Panc1 (cell line): Measurements from ENCODE around the gene ATE1. TPM values are rescaled to one million over a fixed set of nuclear protein-coding genes. Genes with fewer than 3 reads are reported as not detected.
"Not testable (repeated sequence)": the region's sequence is repeated elsewhere in the genome, so short reads cannot be mapped to it uniquely, and the experiment has no call there.

Source experiments
- ATAC-seq: fragments of 200-7000 bp; cut with Tn5 transposase; 2 replicates; pipeline ENCODE4 v1.9.1; 2020; ENCODE audit warnings: mild to moderate bottlenecking, moderate library complexity
- BruUV-seq: library from RNA; stranded (reverse); fragments of 400-500 nt; replicated peaks from 2 replicates; lab custom pipeline; 2021; lab: Mats Ljungman, UMichigan
- CTCF ChIA-PET: fragments of 300-600 bp; sonication (Branson Sonifier 250); formaldehyde crosslinking; loops from one replicate; lab custom pipeline; 2022; ENCODE audit warnings: antibody characterized with exemption; lab: Charles Lee
- POLR2A ChIA-PET: fragments of 300-600 bp; sonication (Branson Sonifier 250); formaldehyde crosslinking; loops from one replicate; lab custom pipeline; 2022; ENCODE audit warnings: antibody characterized with exemption; lab: Charles Lee
- DNase-seq: peaks from one replicate; pipeline ENCODE4 v3.0.0-alpha.2; 2010; ENCODE audit warnings: low read depth, low spot score
- H3K27ac ChIP-seq: 2 replicates; pipeline ENCODE4 v1.5.1; 2011; ENCODE audit warnings: mild to moderate bottlenecking, low read length, inconsistent platforms
- H3K27me3 ChIP-seq: fragments of 200-500 bp; sonication (Bioruptor generic); 2 replicates; pipeline ENCODE4 v1.6.0; 2014; ENCODE audit warnings: low read length, inconsistent platforms; ENCODE audit not compliant: control insufficient read depth, insufficient read depth
- H3K36me3 ChIP-seq: fragments of 200-500 bp; sonication (Bioruptor generic); 2 replicates; pipeline ENCODE4 v1.5.1; 2014; ENCODE audit warnings: inconsistent platforms, mild to moderate bottlenecking, low read length, moderate library complexity; ENCODE audit not compliant: control insufficient read depth, insufficient read depth
- H3K4me1 ChIP-seq: 2 replicates; pipeline ENCODE4 v1.5.1; 2011; ENCODE audit warnings: inconsistent platforms, mild to moderate bottlenecking, low read length, moderate library complexity; ENCODE audit not compliant: control insufficient read depth, insufficient read depth
- H3K4me3 ChIP-seq, 2 experiments: 2 replicates each; pipeline ENCODE4 v1.5.1; 2011 to 2012; ENCODE audit warnings: low read depth in 2 of 2, low read length in 2 of 2, mild to moderate bottlenecking in 2 of 2, inconsistent platforms in 1 of 2, moderate library complexity in 1 of 2
- H3K9me3 ChIP-seq: fragments of 200-500 bp; sonication (Bioruptor generic); 2 replicates; pipeline ENCODE4 v1.5.1; 2014; ENCODE audit warnings: low read depth, mild to moderate bottlenecking, inconsistent platforms, low read length, moderate library complexity; ENCODE audit not compliant: control insufficient read depth, insufficient read depth
- CTCF ChIP-seq: fragments of 450-650 bp; IDR thresholded peaks from 2 replicates; pipeline ENCODE4 v1.5.1; 2017; ENCODE audit warnings: mild to moderate bottlenecking
- POLR2AphosphoS5 ChIP-seq: IDR thresholded peaks from 2 replicates; pipeline ENCODE4 v1.6.1; 2012; ENCODE audit warnings: mild to moderate bottlenecking, low read depth, low read length, moderate library complexity
- REST ChIP-seq, 2 experiments: IDR thresholded peaks; 2 replicates each; pipeline ENCODE4 v1.6.1; 2011 to 2012; ENCODE audit warnings: low read depth in 2 of 2, control low read depth in 1 of 2, low read length in 1 of 2, mild to moderate bottlenecking in 1 of 2, moderate library complexity in 1 of 2; ENCODE audit not compliant: insufficient read depth in 1 of 2
- SIN3A ChIP-seq: IDR thresholded peaks from 2 replicates; pipeline ENCODE4 v1.6.1; 2012; ENCODE audit warnings: low read depth, mild to moderate bottlenecking, low read length, moderate library complexity, borderline replicate concordance; ENCODE audit not compliant: insufficient read depth
- TCF7L2 ChIP-seq: IDR thresholded peaks from 2 replicates; pipeline ENCODE4 v1.6.1; 2011; ENCODE audit warnings: mild to moderate bottlenecking, low read depth, low read length, inconsistent platforms
- in situ Hi-C: cut with HindIII; loops from 2 replicates; pipeline ENCODE4 v1.10.0; 2016; ENCODE audit warnings: low sequenced_read_pairs, low pct_unique_long_range_greater_than_20kb
- intact Hi-C: fragments of 100-400 bp; cut with micrococcal nuclease; formaldehyde crosslinking; loops from one replicate; pipeline ENCODE4 v1.10.0; 2022; ENCODE audit not compliant: unreplicated experiment
- total RNA-seq: library from RNA; stranded (reverse); gene quantifications from one replicate; pipeline ENCODE4 v1.2.1, GENCODE V29; 2021; ENCODE audit not compliant: unreplicated experiment

ATE1 gene
- total RNA-seq, 1 experiment from 2014 or later = 45.5 TPM

- TF ChIP-seq SIN3A = no peak
- DNase-seq = no peak
- no peak for ATAC-seq
- H3K36me3 ChIP-seq = no peaks in the 10 kb centered on the region
- no peak overlapping the region for H3K27ac ChIP-seq
- POLR2A ChIA-PET = no interaction called here
- no peaks in the 10 kb centered on the region for H3K27me3 ChIP-seq
- CTCF ChIA-PET = no interaction called here
- intact Hi-C loops (loop anchor here (5.0 kb wide), 1 partner anchor 54 kb away; no protein-coding TSS in a partner anchor), in situ Hi-C loops (no loop called here)
- H3K4me1 ChIP-seq = no peaks in the 10 kb centered on the region
- H3K4me3 ChIP-seq = no peak overlapping the region
- no peaks in the 10 kb centered on the region for H3K9me3 ChIP-seq
- BruUV-seq = no TSS peak
Observed at GRCh38 chr10:121828045-121828444, 99.8 kb downstream of the ATE1 start.

GRCh38 chr10:121826773-121827172, 101.1 kb downstream of the ATE1 start:
- H3K9me3 ChIP-seq, in situ Hi-C loops, CTCF ChIA-PET, DNase-seq, H3K4me3 ChIP-seq, ATAC-seq, H3K27ac ChIP-seq, H3K4me1 ChIP-seq, BruUV-seq, H3K27me3 ChIP-seq, POLR2A ChIA-PET, H3K36me3 ChIP-seq: not testable (repeated sequence)
- intact Hi-C loops = loop anchor here (5.0 kb wide), 1 partner anchor 56 kb away; no protein-coding TSS in a partner anchor

GRCh38 chr10:121823993-121824463, 103.8 kb downstream of the ATE1 start:
- DNase-seq = peak; percentile 25
- H3K27me3 ChIP-seq = no peaks in the 10 kb centered on the region
- CTCF ChIA-PET = interaction anchor here (0.6 to 0.8 kb wide), 2 partner anchors 20 to 77 kb away, joined by 4 to 6 read pairs; no protein-coding TSS in a partner anchor
- no peaks in the 10 kb centered on the region for H3K36me3 ChIP-seq
- no peaks in the 10 kb centered on the region for H3K4me1 ChIP-seq
- in situ Hi-C loops (no loop called here), intact Hi-C loops (no loop called here)
- POLR2A ChIA-PET = no interaction called here
- BruUV-seq = no TSS peak
- no peak for TF ChIP-seq SIN3A
- no peak for TF ChIP-seq POLR2AphosphoS5
- no peak for TF ChIP-seq TCF7L2
- no peak for TF ChIP-seq REST (IDR thresholded peaks at IDR 0.05; ENCODE audit: insufficient read depth in 1 of 2, low read depth in 2 of 2, low read length in 1 of 2)
- TF ChIP-seq CTCF = peak; percentile 90
- no peak overlapping the region for H3K27ac ChIP-seq
- no peaks in the 10 kb centered on the region for H3K9me3 ChIP-seq
- peak; percentile 65; the same call in 1 of the 2 replicates for ATAC-seq
- no peak overlapping the region for H3K4me3 ChIP-seq
